Mesenchymal stem cell (in vitro differentiated cells and primary cell): ENCODE measurements around the gene HAUS5.

Experiments used
- DNase-seq: peaks from one replicate; pipeline ENCODE4 v3.0.0-alpha.2; 2013
- H2AFZ ChIP-seq: one replicate; pipeline ENCODE4 v1.6.1; 2013; ENCODE audit warnings: low read depth, mild to moderate bottlenecking, control low read depth, inconsistent platforms, low read length, moderate library complexity
- H2AK5ac ChIP-seq: 2 replicates; pipeline ENCODE4 v1.6.1; 2013; ENCODE audit warnings: low read length, moderate library complexity, mild to moderate bottlenecking, inconsistent platforms; ENCODE audit not compliant: severe bottlenecking
- H2BK120ac ChIP-seq: one replicate; pipeline ENCODE4 v1.6.1; 2013; ENCODE audit warnings: low read depth, mild to moderate bottlenecking, inconsistent platforms, low read length, moderate library complexity
- H2BK12ac ChIP-seq, 2 experiments: one replicate each; pipeline ENCODE4 v1.6.1; 2013; ENCODE audit warnings: inconsistent platforms in 2 of 2, low read length in 2 of 2, mild to moderate bottlenecking in 2 of 2, moderate library complexity in 2 of 2, control low read depth in 1 of 2
- H2BK15ac ChIP-seq: one replicate; pipeline ENCODE4 v1.6.1; 2013; ENCODE audit warnings: mild to moderate bottlenecking, low read depth, inconsistent platforms; ENCODE audit not compliant: poor library complexity, severe bottlenecking
- H2BK5ac ChIP-seq: 2 replicates; pipeline ENCODE4 v1.6.1; 2013; ENCODE audit warnings: low read depth, mild to moderate bottlenecking, low read length, control low read depth, inconsistent platforms; ENCODE audit not compliant: poor library complexity, severe bottlenecking
- H3K14ac ChIP-seq, 2 experiments: one replicate each; pipeline ENCODE4 v1.6.1; 2013; ENCODE audit warnings: inconsistent platforms in 2 of 2, low read length in 2 of 2, control low read depth in 1 of 2, mild to moderate bottlenecking in 1 of 2, moderate library complexity in 1 of 2
- H3K18ac ChIP-seq, 2 experiments: one replicate each; pipeline ENCODE4 v1.6.1; 2013; ENCODE audit warnings: inconsistent platforms in 2 of 2, low read length in 2 of 2, control low read depth in 1 of 2, low read depth in 1 of 2, mild to moderate bottlenecking in 1 of 2
- H3K23ac ChIP-seq, 2 experiments: one replicate each; pipeline ENCODE4 v1.6.1; 2013; ENCODE audit warnings: inconsistent platforms in 2 of 2, low read length in 2 of 2, mild to moderate bottlenecking in 2 of 2, moderate library complexity in 2 of 2, control low read depth in 1 of 2
- H3K27ac ChIP-seq: 2 replicates; pipeline ENCODE4 v1.5.1; 2013; ENCODE audit warnings: mild to moderate bottlenecking, moderate library complexity, low read length, control low read depth, inconsistent platforms; ENCODE audit not compliant: poor library complexity, severe bottlenecking
- H3K27me3 ChIP-seq, 2 experiments: 2 replicates each; pipeline versions ENCODE4 v1.6.1 to v1.7.0; 2013; ENCODE audit warnings: low read length in 2 of 2, mild to moderate bottlenecking in 2 of 2, moderate library complexity in 2 of 2, control low read depth in 1 of 2, inconsistent platforms in 1 of 2; ENCODE audit not compliant: control insufficient read depth in 1 of 2, insufficient read depth in 1 of 2
- H3K36me3 ChIP-seq, 2 experiments: 2 replicates each; pipeline versions ENCODE4 v1.6.1 to v1.7.0; 2013; ENCODE audit warnings: low read length in 2 of 2, control low read depth in 1 of 2, inconsistent platforms in 1 of 2, low read depth in 1 of 2, mild to moderate bottlenecking in 1 of 2; ENCODE audit not compliant: insufficient read depth in 2 of 2, control insufficient read depth in 1 of 2
- H3K4ac ChIP-seq, 2 experiments: one replicate each; pipeline ENCODE4 v1.6.1; 2013; ENCODE audit warnings: inconsistent platforms in 2 of 2, low read length in 2 of 2, mild to moderate bottlenecking in 2 of 2, moderate library complexity in 2 of 2, control low read depth in 1 of 2, low read depth in 1 of 2
- H3K4me1 ChIP-seq: 2 replicates; pipeline ENCODE4 v1.6.1; 2013; ENCODE audit warnings: low read depth, low read length, control low read depth; ENCODE audit not compliant: control insufficient read depth, insufficient read depth
- H3K4me2 ChIP-seq: 2 replicates; pipeline ENCODE4 v1.6.1; 2013; ENCODE audit warnings: low read length, mild to moderate bottlenecking, inconsistent platforms; ENCODE audit not compliant: poor library complexity, severe bottlenecking
- H3K4me3 ChIP-seq, 2 experiments: 2 replicates each; pipeline versions ENCODE4 v1.5.1 to v1.7.0; 2013; ENCODE audit warnings: low read length in 2 of 2, mild to moderate bottlenecking in 2 of 2, control low read depth in 1 of 2, low read depth in 1 of 2; ENCODE audit not compliant: insufficient read depth in 1 of 2
- H3K79me1 ChIP-seq: replicated peaks from 2 replicates; pipeline ENCODE4 v1.6.1; 2013; ENCODE audit warnings: mild to moderate bottlenecking, control low read depth, low read length, inconsistent platforms; ENCODE audit not compliant: poor library complexity, severe bottlenecking
- H3K9ac ChIP-seq: 2 replicates; pipeline ENCODE4 v1.7.0; 2013; ENCODE audit warnings: mild to moderate bottlenecking, low read length, moderate library complexity
- H3K9me3 ChIP-seq: 2 replicates; pipeline ENCODE4 v1.7.0; 2013; ENCODE audit warnings: mild to moderate bottlenecking, low read length; ENCODE audit not compliant: control insufficient read depth
- H4K8ac ChIP-seq: one replicate; pipeline ENCODE4 v1.6.1; 2013; ENCODE audit warnings: inconsistent platforms, mild to moderate bottlenecking, low read length, moderate library complexity
- H4K91ac ChIP-seq: one replicate; pipeline ENCODE4 v1.6.1; 2013; ENCODE audit warnings: mild to moderate bottlenecking, low read length, inconsistent platforms
- WGBS: methylation state at CpG from one replicate; pipeline ENCODE4 v1.1.7; 2013; ENCODE audit warnings: mixed read lengths; 5-methylcytosine and 5-hydroxymethylcytosine counted together

Gene HAUS5

GRCh38 chr19:35633727-35634440 lies 21.3 kb downstream of the HAUS5 start:
- H3K36me3 ChIP-seq: peaks cover 71 to 77% of the 10 kb centered on the region in 2 experiments
- H3K18ac ChIP-seq: no peak overlapping the region
- H2AK5ac ChIP-seq: no peak overlapping the region
- H3K4me1 ChIP-seq: peaks cover 10% of the 10 kb centered on the region
- no peaks in the 10 kb centered on the region for H3K9me3 ChIP-seq
- no peak overlapping the region for H3K4ac ChIP-seq
- no peak overlapping the region for H3K4me3 ChIP-seq
- 96% methylated on average over 27 of the region's 29 CpGs for WGBS
- no peaks in the 10 kb centered on the region for H3K27me3 ChIP-seq
- H3K23ac ChIP-seq: no peak overlapping the region
- H4K91ac ChIP-seq: no peak overlapping the region
- no peak overlapping the region for H2BK15ac ChIP-seq
- H4K8ac ChIP-seq: no peak overlapping the region
- no peak overlapping the region for H2BK120ac ChIP-seq
- no peak overlapping the region for H2AFZ ChIP-seq
- no peak overlapping the region for H2BK5ac ChIP-seq
- H3K27ac ChIP-seq: no peak overlapping the region
- no peak for DNase-seq
- H3K79me1 ChIP-seq: peaks cover 42% of the 10 kb centered on the region
- H2BK12ac ChIP-seq: no peak overlapping the region
- H3K4me2 ChIP-seq: no peak overlapping the region
- H3K9ac ChIP-seq: no peak overlapping the region
- H3K14ac ChIP-seq: no peak overlapping the region

DNA sequence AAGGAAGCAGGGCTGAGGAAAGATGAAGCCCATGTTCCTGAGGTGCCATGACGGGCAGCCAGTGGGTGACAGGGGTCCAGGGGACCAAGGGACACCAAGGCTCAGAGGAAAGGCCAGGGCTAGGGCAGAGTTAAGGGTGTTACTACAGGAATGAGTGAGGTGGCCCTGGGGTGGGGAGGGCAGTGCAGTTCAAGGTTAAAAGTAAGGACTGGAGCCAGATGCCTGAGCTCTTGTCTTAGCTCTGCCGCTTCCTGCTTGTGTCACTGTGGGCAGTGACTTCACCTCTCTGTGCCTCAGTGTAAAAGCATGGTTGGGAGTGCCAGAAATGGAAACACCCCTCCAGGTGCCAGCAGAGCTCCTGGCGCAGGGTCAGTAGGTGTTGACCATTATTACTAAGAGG lies 24.1 kb downstream of the HAUS5 start:
- no peak overlapping the region for H2BK120ac ChIP-seq
- no peak overlapping the region for H2BK15ac ChIP-seq
- no peak overlapping the region for H4K8ac ChIP-seq
- H3K36me3 ChIP-seq: peaks cover 61% of the 10 kb centered on the region in 2 experiments
- no peak overlapping the region for H2BK12ac ChIP-seq
- H4K91ac ChIP-seq: no peak overlapping the region
- H3K23ac ChIP-seq: no peak overlapping the region
- H3K27me3 ChIP-seq: no peaks in the 10 kb centered on the region
- no peak overlapping the region for H3K4ac ChIP-seq
- no peaks in the 10 kb centered on the region for H3K9me3 ChIP-seq
- no peak overlapping the region for H3K4me3 ChIP-seq
- 96% methylated on average over 3 of the region's 3 CpGs for WGBS
- no peak overlapping the region for H3K4me2 ChIP-seq
- DNase-seq: no peak
- H3K27ac ChIP-seq: no peak overlapping the region
- no peak overlapping the region for H3K9ac ChIP-seq
- H3K14ac ChIP-seq: no peak overlapping the region
- no peak overlapping the region for H3K18ac ChIP-seq
- H2BK5ac ChIP-seq: no peak overlapping the region
- peaks cover 26% of the 10 kb centered on the region for H3K79me1 ChIP-seq
- peaks cover 8% of the 10 kb centered on the region for H3K4me1 ChIP-seq
- H2AFZ ChIP-seq: no peak overlapping the region
- H2AK5ac ChIP-seq: no peak overlapping the region

DNA sequence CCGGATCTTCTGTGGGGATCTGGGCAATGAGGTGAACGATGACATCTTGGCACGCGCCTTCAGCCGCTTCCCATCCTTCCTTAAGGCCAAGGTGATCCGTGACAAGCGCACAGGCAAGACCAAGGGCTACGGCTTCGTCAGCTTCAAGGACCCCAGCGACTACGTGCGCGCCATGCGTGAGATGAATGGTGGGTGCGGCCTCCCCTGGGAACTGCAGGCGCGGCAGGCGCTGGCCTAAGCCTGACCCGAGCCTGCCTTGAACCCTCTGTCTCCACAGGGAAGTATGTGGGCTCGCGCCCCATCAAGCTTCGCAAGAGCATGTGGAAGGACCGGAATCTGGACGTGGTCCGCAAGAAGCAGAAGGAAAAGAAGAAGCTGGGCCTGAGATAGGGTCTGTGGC lies 24.6 kb downstream of the HAUS5 start:
- Histone ChIP-seq H2BK15ac (no peak overlapping the region), H2AFZ (no peak overlapping the region), H3K27ac (no peak overlapping the region), H3K79me1 (peaks cover 24% of the 10 kb centered on the region), H3K4ac (no peak overlapping the region), H3K27me3 (no peaks in the 10 kb centered on the region), H3K14ac (no peak overlapping the region), H2BK120ac (no peak overlapping the region), H2BK5ac (no peak overlapping the region), H2BK12ac (no peak overlapping the region), H4K91ac (no peak overlapping the region), H3K9ac (no peak overlapping the region), H3K4me1 (peaks cover 10% of the 10 kb centered on the region), H3K4me2 (no peak overlapping the region), H3K23ac (no peak overlapping the region), H4K8ac (no peak overlapping the region), H3K36me3 (peaks cover 56 to 57% of the 10 kb centered on the region in 2 experiments), H3K18ac (no peak overlapping the region), H3K4me3 (no peak overlapping the region), H2AK5ac (no peak overlapping the region), H3K9me3 (no peaks in the 10 kb centered on the region)
- no peak for DNase-seq
- WGBS: 97% methylated on average over 22 of the region's 25 CpGs

DNA sequence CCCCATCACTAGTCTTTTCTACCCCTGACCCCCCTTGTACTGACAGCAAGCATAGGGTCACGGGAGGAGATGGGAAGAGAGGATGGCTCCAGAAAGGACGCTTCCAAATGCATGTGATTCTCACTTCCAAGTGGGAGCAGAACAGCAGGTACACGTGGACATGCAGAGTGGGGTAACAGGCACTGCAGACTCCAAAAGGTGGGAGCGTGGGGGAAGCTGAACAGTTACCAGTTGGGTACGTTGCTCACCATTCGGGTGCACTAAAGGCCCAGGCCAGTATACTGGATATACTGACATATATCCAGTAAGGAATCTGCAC lies 26.7 kb downstream of the HAUS5 start:
- no peak overlapping the region for H3K23ac ChIP-seq
- H3K9ac ChIP-seq: no peak overlapping the region
- H2BK5ac ChIP-seq: no peak overlapping the region
- H3K4ac ChIP-seq: no peak overlapping the region
- H3K79me1 ChIP-seq: peaks cover 4% of the 10 kb centered on the region
- H4K8ac ChIP-seq: peak overlapping the region; percentile 43
- peaks cover 36 to 37% of the 10 kb centered on the region in 2 experiments for H3K36me3 ChIP-seq
- no peak overlapping the region for H3K4me3 ChIP-seq
- DNase-seq: no peak
- peaks cover 18% of the 10 kb centered on the region for H3K4me1 ChIP-seq
- H2AFZ ChIP-seq: no peak overlapping the region
- WGBS: 79% methylated on average over 6 of the region's 6 CpGs
- H3K27me3 ChIP-seq: no peaks in the 10 kb centered on the region
- no peak overlapping the region for H3K27ac ChIP-seq
- peak overlapping the region in 1 of 2 experiments; percentile 7 for H2BK12ac ChIP-seq
- H3K14ac ChIP-seq: no peak overlapping the region
- H3K4me2 ChIP-seq: no peak overlapping the region
- no peaks in the 10 kb centered on the region for H3K9me3 ChIP-seq
- H2BK120ac ChIP-seq: no peak overlapping the region
- no peak overlapping the region for H2AK5ac ChIP-seq
- H2BK15ac ChIP-seq: no peak overlapping the region
- peak overlapping the region; percentile 43 for H4K91ac ChIP-seq
- no peak overlapping the region for H3K18ac ChIP-seq
